GM23248 (cell line): Measurements from ENCODE around the gene GRID2. TPM values are rescaled to one million over a fixed set of nuclear protein-coding genes. Genes with fewer than 3 reads are reported as not detected.

Experiments used
- DNase-seq: peaks from one replicate; pipeline ENCODE4 v3.0.0-alpha.2; 2015
- H2AFZ ChIP-seq: fragments of 200-600 bp; sonication (generic); 2 replicates; pipeline ENCODE4 v1.6.1; 2016; ENCODE audit warnings: antibody characterized with exemption
- H3F3A ChIP-seq: fragments of 200-600 bp; sonication (generic); 2 replicates; pipeline ENCODE4 v1.6.1; 2016; ENCODE audit warnings: mild to moderate bottlenecking, antibody characterized with exemption, mixed run types; ENCODE audit not compliant: insufficient read depth
- H3K27ac ChIP-seq: fragments of 200-600 bp; sonication (generic); 2 replicates; pipeline ENCODE4 v1.5.1; 2016; ENCODE audit warnings: mild to moderate bottlenecking
- H3K27me3 ChIP-seq: fragments of 200-600 bp; sonication (generic); replicated peaks from 2 replicates; pipeline ENCODE4 v1.6.1; 2016; ENCODE audit warnings: mild to moderate bottlenecking; ENCODE audit not compliant: insufficient read depth
- H3K36me3 ChIP-seq: fragments of 200-600 bp; sonication (generic); 2 replicates; pipeline ENCODE4 v1.6.1; 2016; ENCODE audit warnings: low read depth, mild to moderate bottlenecking
- H3K4me1 ChIP-seq: fragments of 200-600 bp; sonication (generic); 2 replicates; pipeline ENCODE4 v1.6.1; 2016; ENCODE audit warnings: mild to moderate bottlenecking; ENCODE audit not compliant: insufficient read depth
- H3K4me2 ChIP-seq: fragments of 200-600 bp; sonication (generic); one replicate; pipeline ENCODE4 v1.6.1; 2016; ENCODE audit warnings: mild to moderate bottlenecking; ENCODE audit not compliant: unreplicated experiment
- H3K4me3 ChIP-seq: fragments of 200-600 bp; sonication (generic); 2 replicates; pipeline ENCODE4 v1.5.1; 2016; ENCODE audit warnings: mild to moderate bottlenecking
- H3K79me2 ChIP-seq: fragments of 200-600 bp; sonication (generic); 2 replicates; pipeline ENCODE4 v1.6.1; 2016; ENCODE audit warnings: mild to moderate bottlenecking; ENCODE audit not compliant: insufficient read depth
- H3K9ac ChIP-seq: fragments of 200-600 bp; sonication (generic); 2 replicates; pipeline ENCODE4 v1.6.1; 2016; ENCODE audit warnings: mild to moderate bottlenecking
- H3K9me2 ChIP-seq: fragments of 200-600 bp; sonication (generic); 2 replicates; pipeline ENCODE4 v1.6.1; 2016; ENCODE audit warnings: mixed run types, mild to moderate bottlenecking, moderate library complexity; ENCODE audit not compliant: insufficient read depth
- H3K9me3 ChIP-seq: fragments of 200-600 bp; sonication (generic); one replicate; pipeline ENCODE4 v1.6.1; 2017; ENCODE audit warnings: low read depth
- H4K20me1 ChIP-seq: fragments of 200-600 bp; sonication (generic); 2 replicates; pipeline ENCODE4 v1.6.0; 2016; ENCODE audit not compliant: insufficient read depth
- EZH2 ChIP-seq: fragments of 200-600 bp; sonication (generic); IDR thresholded peaks from 2 replicates; pipeline ENCODE4 v1.6.1; 2018; ENCODE audit warnings: antibody characterized with exemption, mild to moderate bottlenecking; ENCODE audit not compliant: insufficient read depth, poor library complexity, severe bottlenecking
- EZH2phosphoT487 ChIP-seq: fragments of 200-600 bp; sonication (generic); IDR thresholded peaks from 2 replicates; pipeline ENCODE4 v1.6.1; 2018; ENCODE audit warnings: antibody characterized with exemption, moderate library complexity, mild to moderate bottlenecking, low read depth; ENCODE audit not compliant: insufficient read depth
- WGBS, 2 experiments: methylation state at CpG; one replicate each; pipeline ENCODE4 v1.1.6; 2015 to 2017; ENCODE audit warnings: low lambda C conversion rate in 2 of 2, low coverage in 1 of 2; ENCODE audit errors: missing lambda C conversion rate in 2 of 2; 5-methylcytosine and 5-hydroxymethylcytosine counted together
- in situ Hi-C: fragments of 300-500 bp; cut with MboI; formaldehyde crosslinking; loops from 2 replicates; pipeline ENCODE4 v1.15.0; 2020
- polyA plus RNA-seq: library from polyadenylated mRNA; unstranded; fragments of >200 nt; fragmentation: Nextera tagmentation; extraction: Ambion mirVana; gene quantifications from 2 replicates; pipeline ENCODE4 v1.2.1, GENCODE V29; 2016
- total RNA-seq: library from RNA; depleted of rRNA; stranded (reverse); fragments of >200 nt; shearing (Covaris generic); gene quantifications from 2 replicates; pipeline ENCODE4 v1.2.3, GENCODE V29; 2014

Gene GRID2
- total and polyA plus RNA-seq, 2 experiments from 2014 or later, result not detected

- Histone ChIP-seq H3K9ac (no peak overlapping the region), H3K27me3 (no peaks in the 10 kb centered on the region), H3K4me2 (no peak overlapping the region), H3K4me1 (no peaks in the 10 kb centered on the region), H3K79me2 (no peaks in the 10 kb centered on the region), H3K36me3 (no peaks in the 10 kb centered on the region), H3K9me3 (no peaks in the 10 kb centered on the region), H2AFZ (no peak overlapping the region), H3K4me3 (no peak overlapping the region), H3K27ac (no peak overlapping the region), H4K20me1 (no peaks in the 10 kb centered on the region), H3K9me2 (no peaks in the 10 kb centered on the region), H3F3A (no peaks in the 10 kb centered on the region)
- in situ Hi-C loops, result no loop called here
- DNase-seq, result no peak
- no peak for TF ChIP-seq EZH2
- no peak for TF ChIP-seq EZH2phosphoT487
- WGBS, 2 experiments, result 10 to 14% methylated on average over 3 of the region's 3 CpGs
These were observed 262.5 kb downstream of the GRID2 start for GRCh38 chr4:92566269-92566668.

GRCh38 chr4:92580816-92581215, 277.1 kb downstream of the GRID2 start:
- Histone ChIP-seq H3K79me2 (no peaks in the 10 kb centered on the region), H3K27me3 (no peaks in the 10 kb centered on the region), H3K9ac (no peak overlapping the region), H3K4me2 (no peak overlapping the region), H3K9me3 (no peaks in the 10 kb centered on the region), H3K9me2 (no peaks in the 10 kb centered on the region), H3F3A (no peaks in the 10 kb centered on the region), H4K20me1 (no peaks in the 10 kb centered on the region), H3K36me3 (no peaks in the 10 kb centered on the region), H3K4me1 (no peaks in the 10 kb centered on the region), H2AFZ (no peak overlapping the region), H3K4me3 (no peak overlapping the region), H3K27ac (no peak overlapping the region)
- TF ChIP-seq EZH2phosphoT487, result no peak
- no peak for TF ChIP-seq EZH2
- 0 to 2% methylated on average over 1 of the region's 1 CpG for WGBS, 2 experiments
- in situ Hi-C loops, result no loop called here
- DNase-seq, result no peak

GRCh38 chr4:92599044-92599443, 295.3 kb downstream of the GRID2 start:
- Histone ChIP-seq H3K9me3 (peaks cover 2% of the 10 kb centered on the region), H3K9me2 (no peaks in the 10 kb centered on the region), H4K20me1 (no peaks in the 10 kb centered on the region), H3K9ac (no peak overlapping the region), H3K27ac (no peak overlapping the region), H3K4me3 (no peak overlapping the region), H3K36me3 (no peaks in the 10 kb centered on the region), H3K79me2 (no peaks in the 10 kb centered on the region), H3F3A (no peaks in the 10 kb centered on the region), H3K4me1 (no peaks in the 10 kb centered on the region), H3K27me3 (no peaks in the 10 kb centered on the region), H3K4me2 (no peak overlapping the region), H2AFZ (no peak overlapping the region)
- no peak for DNase-seq
- in situ Hi-C loops, result no loop called here
- no peak for TF ChIP-seq EZH2phosphoT487
- TF ChIP-seq EZH2, result no peak
- 52 to 53% methylated on average over 2 of the region's 2 CpGs for WGBS, 2 experiments

GRCh38 chr4:92600638-92601037, 296.9 kb downstream of the GRID2 start:
- H3K9me3 ChIP-seq, result peaks cover 2% of the 10 kb centered on the region
- H3K4me3 ChIP-seq, result no peak overlapping the region
- no peaks in the 10 kb centered on the region for H3F3A ChIP-seq
- no peak overlapping the region for H2AFZ ChIP-seq
- TF ChIP-seq EZH2, result no peak
- no peak for TF ChIP-seq EZH2phosphoT487
- no peaks in the 10 kb centered on the region for H3K79me2 ChIP-seq
- no peaks in the 10 kb centered on the region for H3K4me1 ChIP-seq
- no peak overlapping the region for H3K4me2 ChIP-seq
- no peaks in the 10 kb centered on the region for H3K36me3 ChIP-seq
- no peak overlapping the region for H3K9ac ChIP-seq
- H3K27me3 ChIP-seq, result no peaks in the 10 kb centered on the region
- WGBS, 2 experiments, result 45 to 48% methylated on average over 6 of the region's 6 CpGs
- H4K20me1 ChIP-seq, result no peaks in the 10 kb centered on the region
- no peak overlapping the region for H3K27ac ChIP-seq
- DNase-seq, result no peak
- H3K9me2 ChIP-seq, result no peaks in the 10 kb centered on the region
- in situ Hi-C loops, result no loop called here

GRCh38 chr4:92606227-92606626, 302.5 kb downstream of the GRID2 start:
- Histone ChIP-seq H4K20me1 (no peaks in the 10 kb centered on the region), H3K79me2 (no peaks in the 10 kb centered on the region), H3K4me1 (no peaks in the 10 kb centered on the region), H3K9me3 (peaks cover 2% of the 10 kb centered on the region), H3K27me3 (no peaks in the 10 kb centered on the region), H3K9ac (no peak overlapping the region), H3K4me2 (no peak overlapping the region), H3K9me2 (no peaks in the 10 kb centered on the region), H2AFZ (no peak overlapping the region), H3K36me3 (no peaks in the 10 kb centered on the region), H3K4me3 (no peak overlapping the region), H3F3A (no peaks in the 10 kb centered on the region), H3K27ac (no peak overlapping the region)
- no peak for TF ChIP-seq EZH2
- TF ChIP-seq EZH2phosphoT487, result no peak
- DNase-seq, result no peak
- 8 to 12% methylated on average over 2 of the region's 2 CpGs for WGBS, 2 experiments
- in situ Hi-C loops, result no loop called here
